GM21786 (cell line): Measurements from ENCODE around the gene RHOT2.
"Not testable (repeated sequence)": the region's sequence is repeated elsewhere in the genome, so short reads cannot be mapped to it uniquely, and the experiment has no call there.

ENCODE experiments used
- ATAC-seq: cut with Tn5 transposase; IDR thresholded peaks from one replicate; pipeline ENCODE4 v1.9.1; 2021; ENCODE audit not compliant: unreplicated experiment

RHOT2 gene

DNA sequence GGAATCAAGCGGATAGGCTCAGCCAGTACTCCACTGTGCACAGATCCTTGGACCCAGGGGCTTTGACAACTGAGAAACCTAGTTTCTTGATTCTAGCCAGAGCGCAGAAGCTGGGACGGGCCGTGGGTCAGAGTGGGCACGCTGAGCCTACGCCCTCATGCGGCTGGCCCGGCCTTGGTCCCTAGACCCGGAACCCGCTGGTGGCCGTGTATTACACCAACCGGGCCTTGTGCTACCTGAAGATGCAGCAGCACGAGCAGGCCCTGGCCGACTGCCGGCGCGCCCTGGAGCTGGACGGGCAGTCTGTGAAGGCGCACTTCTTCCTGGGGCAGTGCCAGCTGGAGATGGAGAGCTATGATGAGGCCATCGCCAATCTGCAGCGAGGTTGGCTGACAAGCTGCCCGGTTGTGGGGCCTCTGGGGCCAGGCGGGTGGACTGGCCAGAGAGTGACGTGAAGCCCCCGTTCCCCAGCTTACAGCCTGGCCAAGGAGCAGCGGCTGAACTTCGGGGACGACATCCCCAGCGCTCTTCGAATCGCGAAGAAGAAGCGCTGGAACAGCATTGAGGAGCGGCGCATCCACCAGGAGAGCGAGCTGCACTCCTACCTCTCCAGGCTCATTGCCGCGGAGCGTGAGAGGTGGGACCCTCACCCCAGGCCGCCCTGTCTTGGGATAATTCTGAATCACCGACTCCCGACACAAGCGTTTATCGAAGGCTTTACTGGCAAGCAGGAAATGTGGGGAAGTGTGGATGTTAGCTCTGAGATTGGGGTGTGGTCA is 13.2 kb downstream of the RHOT2 start:
- ATAC-seq, result no peak

GRCh38 chr16:681746-682427 is 14.0 kb downstream of the RHOT2 start:
- ATAC-seq, result no peak

DNA sequence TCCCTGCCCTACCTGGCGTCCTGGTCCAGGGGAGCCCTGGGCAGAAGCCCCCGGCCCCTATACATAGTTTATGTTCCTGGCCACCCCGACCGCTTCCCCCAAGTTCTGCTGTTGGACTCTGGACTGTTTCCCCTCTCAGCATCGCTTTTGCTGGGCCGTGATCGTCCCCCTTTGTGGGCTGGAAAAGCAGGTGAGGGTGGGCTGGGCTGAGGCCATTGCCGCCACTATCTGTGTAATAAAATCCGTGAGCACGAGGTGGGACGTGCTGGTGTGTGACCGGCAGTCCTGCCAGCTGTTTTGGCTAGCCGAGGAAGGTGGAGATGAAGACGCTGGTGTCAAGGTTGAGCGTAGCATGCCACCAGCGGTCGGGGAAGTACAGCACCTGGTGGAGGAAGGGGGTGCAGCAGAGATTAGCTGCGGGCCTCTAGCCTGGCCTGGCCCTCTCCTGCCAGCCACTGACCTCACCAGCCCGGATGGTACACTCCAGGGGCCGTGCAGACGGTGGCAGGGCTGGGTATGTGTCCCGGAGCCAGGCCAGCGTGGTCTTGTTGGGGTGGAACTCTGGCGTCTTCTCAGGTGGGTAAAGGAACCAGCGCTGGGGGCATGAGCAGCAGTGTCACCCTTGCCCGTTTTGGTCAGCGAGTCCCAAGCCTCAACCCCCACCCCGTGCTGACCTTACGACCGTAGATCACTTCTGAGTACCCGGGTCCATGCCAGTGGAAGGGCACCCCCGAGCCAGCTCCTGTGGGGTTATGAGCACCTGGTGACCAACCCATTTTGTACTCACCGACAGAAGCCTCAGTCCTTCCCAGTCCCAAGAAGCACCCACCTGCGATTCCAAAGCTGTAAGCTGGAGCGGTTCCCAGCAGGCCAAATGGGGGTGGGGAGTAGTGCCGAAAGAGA is 14.8 kb downstream of the RHOT2 start:
- ATAC-seq, result no peak

GRCh38 chr16:683396-684070 is 15.6 kb downstream of the RHOT2 start:
- no peak for ATAC-seq

GRCh38 chr16:684071-684794 is 16.3 kb downstream of the RHOT2 start, which contains the start of gene JMJD8:
Gene JMJD8 (minus strand): TSS chr16:684334. CDS start chr16:684319, 15 bp downstream.
- ATAC-seq, result peak; percentile 59

DNA sequence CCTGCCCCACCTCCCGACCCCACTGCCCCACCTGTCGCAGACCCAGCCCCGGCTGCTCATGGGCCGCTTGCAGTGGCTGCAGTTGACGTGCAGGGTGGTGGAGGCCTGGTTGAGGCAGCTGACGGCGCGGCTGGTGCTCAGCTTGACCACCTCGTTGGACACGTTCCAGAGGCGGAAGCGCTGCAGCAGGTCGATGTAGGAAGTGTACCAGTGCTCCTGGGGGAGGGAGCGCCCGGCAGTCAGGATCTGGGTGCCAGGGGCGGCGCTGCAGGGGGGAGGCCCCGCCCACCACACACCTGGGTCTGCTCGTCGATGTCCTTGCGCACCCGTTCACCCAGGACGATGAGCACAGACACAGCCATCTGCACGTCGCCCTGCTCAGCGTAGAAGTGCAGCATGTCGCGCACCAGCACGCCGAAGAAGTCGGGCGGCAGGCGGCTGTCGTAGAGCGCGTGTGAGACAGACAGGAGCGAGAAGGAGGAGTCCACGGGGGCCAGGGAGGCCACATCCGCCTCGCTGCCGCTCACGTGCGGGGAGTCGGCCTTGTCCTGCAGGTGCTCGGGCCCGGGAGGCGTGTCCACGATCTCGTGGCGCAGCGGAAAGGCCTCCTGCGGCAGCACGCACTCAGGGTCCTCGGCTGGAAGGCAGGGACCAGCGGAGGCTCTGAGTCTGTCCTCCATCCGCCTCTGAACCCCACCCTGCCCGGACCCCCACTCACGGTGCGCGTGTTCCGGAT is 17.2 kb downstream of the RHOT2 start:
- no peak for ATAC-seq

- ATAC-seq, result no peak
These were observed 18.0 kb downstream of the RHOT2 start for GRCh38 chr16:685967-686366.

DNA sequence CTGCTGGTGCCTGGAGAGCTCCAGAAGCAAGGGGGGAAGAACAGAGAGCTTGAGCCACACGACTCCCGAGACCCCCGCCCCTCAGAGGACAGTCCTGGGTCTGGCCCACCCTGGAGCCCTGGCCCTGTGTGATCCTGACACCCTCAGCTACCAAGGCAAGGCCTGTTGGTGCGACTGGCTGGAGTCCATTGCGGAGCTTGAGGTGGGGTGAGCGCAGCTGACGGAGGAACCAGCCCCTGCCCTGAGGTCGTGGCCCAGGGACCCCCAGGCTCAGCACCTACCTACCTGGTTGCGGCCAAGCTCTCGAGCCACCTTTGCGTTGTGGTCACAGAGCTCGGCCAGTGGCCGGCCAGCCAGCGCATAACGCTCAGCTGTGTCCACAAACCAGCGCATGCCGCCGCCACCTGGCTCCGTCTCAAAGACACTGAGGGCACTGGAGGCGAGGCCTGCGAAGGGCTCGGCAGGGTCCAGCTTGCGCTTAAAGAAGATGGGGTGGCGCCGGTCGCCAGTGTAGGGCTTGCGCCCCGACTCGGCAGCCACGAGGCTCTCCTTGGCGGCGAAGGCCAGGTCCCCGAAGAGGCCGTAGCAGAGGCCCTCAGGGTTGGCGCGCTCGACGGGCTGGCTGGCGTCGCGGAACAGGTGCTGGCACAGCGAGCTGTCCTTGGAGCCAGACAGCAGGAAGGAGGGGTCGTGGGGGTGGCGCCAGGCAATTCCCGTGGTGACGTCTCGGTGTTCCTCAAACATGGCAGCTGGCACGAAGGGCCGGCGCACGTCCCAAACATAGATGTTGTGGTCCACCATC is 18.7 kb downstream of the RHOT2 start:
- no peak for ATAC-seq

- no peak for ATAC-seq
These were observed 19.6 kb downstream of the RHOT2 start for GRCh38 chr16:687499-687898.

DNA sequence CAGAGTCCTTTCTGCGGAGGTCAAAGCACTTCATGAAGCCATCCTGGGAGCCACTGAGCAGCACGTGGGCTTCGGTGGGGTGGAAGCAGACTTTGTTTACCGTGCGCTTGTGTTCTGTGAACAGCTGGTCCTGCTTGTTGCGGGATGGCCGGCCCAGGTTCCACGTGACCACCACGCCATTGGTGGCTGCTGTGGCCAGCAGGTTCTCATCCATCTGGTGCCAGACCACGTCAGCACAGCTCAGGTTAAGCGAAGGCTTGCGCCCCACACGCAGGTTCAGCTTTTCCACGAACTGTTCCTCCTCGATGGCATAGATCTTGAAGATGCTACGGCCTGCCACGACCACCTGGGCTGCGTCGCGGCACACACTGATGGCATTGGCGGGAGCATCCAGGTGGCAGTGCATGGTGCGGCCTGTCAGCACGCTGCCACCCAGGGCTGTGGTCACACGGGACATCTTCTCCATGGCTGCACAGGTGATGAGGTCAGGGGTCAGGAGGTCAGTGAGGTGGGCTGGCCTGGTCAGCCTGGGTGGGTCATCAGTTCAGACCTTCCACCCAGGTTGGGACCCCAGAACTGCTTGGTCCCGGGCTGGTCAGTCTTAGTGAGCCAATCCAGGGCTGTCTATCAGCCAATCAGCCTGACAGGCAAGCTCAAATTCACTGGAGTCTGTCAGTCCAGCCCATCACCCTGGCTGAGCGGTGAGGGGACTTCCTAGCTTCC is 21.4 kb downstream of the RHOT2 start:
- no peak for ATAC-seq

DNA sequence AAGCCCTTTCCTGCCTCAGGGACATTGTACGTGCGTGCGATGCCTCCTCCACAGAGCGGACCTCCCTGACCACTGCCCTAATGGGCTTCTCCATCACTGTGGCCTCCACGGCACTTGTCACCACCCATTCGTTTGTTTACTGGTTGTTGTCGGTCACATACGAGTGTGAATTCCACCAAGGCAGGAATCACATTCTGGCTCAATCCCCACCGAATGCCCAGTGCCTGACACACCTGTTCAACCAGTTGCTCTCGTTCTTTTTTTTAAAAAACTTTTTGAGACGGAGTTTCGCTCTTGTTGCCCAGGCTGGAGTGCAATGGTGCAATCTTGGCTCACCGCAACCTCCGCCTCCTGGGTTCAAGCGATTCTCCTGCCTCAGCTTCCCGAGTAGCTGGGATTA is 23.3 kb downstream of the RHOT2 start:
- ATAC-seq, result not testable (repeated sequence)

- ATAC-seq, result no peak
These were observed 24.6 kb downstream of the RHOT2 start for GRCh38 chr16:692356-693108.

DNA sequence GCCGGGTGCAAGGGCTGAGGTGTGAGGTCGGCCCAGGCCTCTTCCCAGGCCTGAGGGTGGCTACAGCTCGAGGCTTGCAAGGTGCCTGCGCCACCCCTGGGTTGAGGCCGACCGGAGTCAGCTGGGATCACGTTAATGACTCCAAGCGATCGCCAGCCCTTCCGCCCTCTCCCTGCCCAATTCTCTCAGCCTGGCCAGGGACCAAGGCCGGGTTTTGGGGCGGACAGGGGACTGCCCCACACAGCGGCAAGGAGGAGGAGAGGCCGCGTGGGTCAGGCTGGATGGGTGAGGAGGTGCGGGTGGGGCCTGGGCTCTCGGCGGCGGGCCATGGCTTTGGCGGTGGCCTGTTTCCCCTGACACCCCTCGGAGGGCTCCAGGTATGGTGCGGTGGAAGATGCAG is 25.4 kb downstream of the RHOT2 start:
- ATAC-seq, result no peak

GRCh38 chr16:693766-694165 is 25.8 kb downstream of the RHOT2 start:
- ATAC-seq, result no peak

- ATAC-seq, result no peak
These were observed 26.4 kb downstream of the RHOT2 start for GRCh38 chr16:694187-694862.

GRCh38 chr16:694863-695354 is 27.0 kb downstream of the RHOT2 start:
- ATAC-seq, result no peak
